ENCODE data around the gene HOXD8. TPM values are rescaled to one million over a fixed set of nuclear protein-coding genes. Genes with fewer than 3 reads are reported as not detected.

The HOXD8 gene
- total RNA-seq, 3 donors from 2014 or later, result 10.5 to 36.1 (median 13.8) TPM

- intact Hi-C loops (cut with DNase I; ENCODE audit: low total_unique reads), result no loop called here
- no peak overlapping the region for H3K27ac ChIP-seq
- peak in 1 of 2 donors; percentile 52 for DNase-seq (ENCODE audit: low spot score in 2 of 2)
Measured at GRCh38 chr2:176111309-176111663, 18.2 kb upstream of the HOXD8 start.

GRCh38 chr2:176111846-176112374 lies 17.6 kb upstream of the HOXD8 start:
- Histone ChIP-seq H3K4me3 (no peak overlapping the region), H3K36me3 (no peaks in the 10 kb centered on the region), H3K4me1 (no peaks in the 10 kb centered on the region), H3K27me3 (peaks cover 16 to 98% of the 10 kb centered on the region in 2 donors), H3K27ac (no peak overlapping the region), H3K9me3 (no peaks in the 10 kb centered on the region)
- intact Hi-C loops (cut with DNase I; ENCODE audit: low total_unique reads), result no loop called here
- no peak for TF ChIP-seq POLR2A (IDR thresholded peaks at IDR 0.05)
- TF ChIP-seq POLR2AphosphoS5 (IDR thresholded peaks at IDR 0.05), result no peak
- TF ChIP-seq CTCF (IDR thresholded peaks at IDR 0.05), result no peak
- DNase-seq (ENCODE audit: low spot score in 2 of 2), result peak in 1 of 2 donors; percentile 34

More at GRCh38 chr2:176111309-176111663, 18.2 kb upstream of the HOXD8 start:
- Histone ChIP-seq H3K4me1 (no peaks in the 10 kb centered on the region), H3K27me3 (peaks cover 20 to 98% of the 10 kb centered on the region in 2 donors), H3K4me3 (peak overlapping the region in 1 of 3 donors; percentile 22), H3K9me3 (no peaks in the 10 kb centered on the region), H3K36me3 (no peaks in the 10 kb centered on the region)
- TF ChIP-seq POLR2AphosphoS5 (IDR thresholded peaks at IDR 0.05), result peak in 1 of 3 donors; percentile 31
- TF ChIP-seq CTCF (IDR thresholded peaks at IDR 0.05), result peak in 1 of 3 donors; percentile 16
- no peak for TF ChIP-seq POLR2A (IDR thresholded peaks at IDR 0.05)

- H3K9me3 ChIP-seq, result no peaks in the 10 kb centered on the region
- peak in 1 of 2 donors; percentile 35 for DNase-seq (ENCODE audit: low spot score in 2 of 2)
- TF ChIP-seq POLR2A (IDR thresholded peaks at IDR 0.05), result no peak
- TF ChIP-seq CTCF (IDR thresholded peaks at IDR 0.05), result no peak
- TF ChIP-seq POLR2AphosphoS5 (IDR thresholded peaks at IDR 0.05), result no peak
- H3K4me1 ChIP-seq, result no peaks in the 10 kb centered on the region
- H3K27ac ChIP-seq, result no peak overlapping the region
- H3K4me3 ChIP-seq, result no peak overlapping the region
- intact Hi-C loops (cut with DNase I; ENCODE audit: low total_unique reads), result no loop called here
- no peaks in the 10 kb centered on the region for H3K36me3 ChIP-seq
- H3K27me3 ChIP-seq, result peaks cover 13 to 100% of the 10 kb centered on the region in 2 donors
Measured at GRCh38 chr2:176112375-176113302, 16.9 kb upstream of the HOXD8 start.

GRCh38 chr2:176114120-176114929 lies 15.2 kb upstream of the HOXD8 start:
- Histone ChIP-seq H3K27me3 (peaks cover 12 to 100% of the 10 kb centered on the region in 2 donors), H3K27ac (no peak overlapping the region), H3K4me3 (no peak overlapping the region), H3K9me3 (no peaks in the 10 kb centered on the region), H3K4me1 (no peaks in the 10 kb centered on the region), H3K36me3 (no peaks in the 10 kb centered on the region)
- no peak for DNase-seq (ENCODE audit: low spot score in 2 of 2)
- intact Hi-C loops (cut with DNase I; ENCODE audit: low total_unique reads), result no loop called here
- no peak for TF ChIP-seq POLR2A (IDR thresholded peaks at IDR 0.05)

- no peaks in the 10 kb centered on the region for H3K36me3 ChIP-seq
- peak in 1 of 2 donors; percentile 48 for DNase-seq (ENCODE audit: low spot score in 2 of 2)
- no peak overlapping the region for H3K27ac ChIP-seq
- no peaks in the 10 kb centered on the region for H3K9me3 ChIP-seq
- H3K4me1 ChIP-seq, result no peaks in the 10 kb centered on the region
- intact Hi-C loops (cut with DNase I; ENCODE audit: low total_unique reads), result no loop called here
- no peak for TF ChIP-seq POLR2AphosphoS5 (IDR thresholded peaks at IDR 0.05)
- TF ChIP-seq POLR2A (IDR thresholded peaks at IDR 0.05), result no peak
- no peak for TF ChIP-seq CTCF (IDR thresholded peaks at IDR 0.05)
- no peak overlapping the region for H3K4me3 ChIP-seq
- H3K27me3 ChIP-seq, result peaks cover 12 to 100% of the 10 kb centered on the region in 2 donors
Measured at GRCh38 chr2:176114930-176115625, 14.4 kb upstream of the HOXD8 start.
